GM23338 (cell line): ENCODE results near the gene TMEM238.

Experiments
- EZH2 ChIP-seq: fragments of 200-600 bp; sonication (generic); IDR thresholded peaks from one replicate; pipeline ENCODE4 v1.8.0; 2017; ENCODE audit warnings: antibody characterized with exemption, mild to moderate bottlenecking, low read depth; ENCODE audit not compliant: unreplicated experiment
- JUNB ChIP-seq: IDR thresholded peaks from one replicate; pipeline ENCODE4 v1.6.1; 2016; ENCODE audit warnings: antibody characterized with exemption; ENCODE audit not compliant: unreplicated experiment
- TF ChIP-seq, protein P1 (sequence below), 2 experiments: fragments of 200-600 bp in 1 of 2; sonication (generic) in 1 of 2; conservative IDR thresholded peaks; 2 replicates each; pipeline versions ENCODE4 v1.5.1 to v1.6.1; 2016 to 2017; ENCODE audit warnings: antibody characterized with exemption in 2 of 2, low read depth in 2 of 2, mild to moderate bottlenecking in 2 of 2, moderate library complexity in 1 of 2

DNA sequence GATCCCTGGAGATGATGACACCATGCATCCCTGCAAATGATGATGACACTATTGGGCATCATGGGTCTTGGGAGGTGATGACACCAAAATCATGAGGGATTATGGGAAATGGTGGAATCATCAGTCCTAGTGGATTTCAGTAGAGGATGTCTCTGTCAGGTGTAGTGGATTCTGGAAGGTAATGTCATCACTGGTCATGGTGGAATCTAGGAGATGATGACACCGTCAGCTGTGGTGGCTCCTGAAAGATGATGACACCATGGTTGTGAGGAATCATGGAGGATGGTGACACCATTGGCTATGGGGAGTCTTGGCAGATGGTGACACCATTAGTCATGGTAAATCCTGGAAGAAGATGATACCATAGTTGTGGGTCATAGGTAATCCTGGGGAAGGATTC, 47.1 kb upstream of the TMEM238 start:
- TF ChIP-seq, protein P1, sequence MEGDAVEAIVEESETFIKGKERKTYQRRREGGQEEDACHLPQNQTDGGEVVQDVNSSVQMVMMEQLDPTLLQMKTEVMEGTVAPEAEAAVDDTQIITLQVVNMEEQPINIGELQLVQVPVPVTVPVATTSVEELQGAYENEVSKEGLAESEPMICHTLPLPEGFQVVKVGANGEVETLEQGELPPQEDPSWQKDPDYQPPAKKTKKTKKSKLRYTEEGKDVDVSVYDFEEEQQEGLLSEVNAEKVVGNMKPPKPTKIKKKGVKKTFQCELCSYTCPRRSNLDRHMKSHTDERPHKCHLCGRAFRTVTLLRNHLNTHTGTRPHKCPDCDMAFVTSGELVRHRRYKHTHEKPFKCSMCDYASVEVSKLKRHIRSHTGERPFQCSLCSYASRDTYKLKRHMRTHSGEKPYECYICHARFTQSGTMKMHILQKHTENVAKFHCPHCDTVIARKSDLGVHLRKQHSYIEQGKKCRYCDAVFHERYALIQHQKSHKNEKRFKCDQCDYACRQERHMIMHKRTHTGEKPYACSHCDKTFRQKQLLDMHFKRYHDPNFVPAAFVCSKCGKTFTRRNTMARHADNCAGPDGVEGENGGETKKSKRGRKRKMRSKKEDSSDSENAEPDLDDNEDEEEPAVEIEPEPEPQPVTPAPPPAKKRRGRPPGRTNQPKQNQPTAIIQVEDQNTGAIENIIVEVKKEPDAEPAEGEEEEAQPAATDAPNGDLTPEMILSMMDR (conservative IDR thresholded peaks at IDR 0.05; ENCODE audit: low read depth in 2 of 2) = no peak
- TF ChIP-seq JUNB (no peak), EZH2 (no peak)
